A549 (cell line): Measurements from ENCODE around the gene AP3B2. TPM values are rescaled to one million over a fixed set of nuclear protein-coding genes. Genes with fewer than 3 reads are reported as not detected.

Experiments
- ATAC-seq, 2 experiments: fragments of 200-7000 bp in 1 of 2; fragments of >200 bp in 1 of 2; cut with Nextera tagmentation in 1 of 2; cut with Tn5 transposase in 1 of 2; 3 replicates each; pipeline versions ENCODE4 v1.8.0 to v1.9.1; 2018 to 2020; ENCODE audit warnings: mild to moderate bottlenecking in 1 of 2, moderate library complexity in 1 of 2
- CTCF ChIA-PET: fragments of 300-600 bp; sonication (Branson Sonifier 250); formaldehyde crosslinking; extraction: SDS; loops from one replicate; lab custom pipeline; 2021; ENCODE audit warnings: antibody characterized with exemption, inconsistent platforms; lab: Yijun Ruan, JAX
- POLR2A ChIA-PET: fragments of 350-600 bp; formaldehyde crosslinking; extraction: SDS; loops from one replicate; lab custom pipeline; 2021; ENCODE audit warnings: antibody characterized with exemption, inconsistent platforms; lab: Yijun Ruan, JAX
- DNase-seq, 2 experiments: peaks; one replicate each; pipeline versions ENCODE4 v3.0.0 to v3.0.0-alpha.2; 2011 to 2016; ENCODE audit warnings: low read depth in 1 of 2, low spot score in 1 of 2
- FAIRE-seq: peaks from 2 replicates; lab custom pipeline; 2011; peaks lifted over from hg19 to GRCh38; lab: Jason Lieb, UNC
- H3K27ac ChIP-seq, 2 experiments: fragments of >200 bp; sonication (Bioruptor Twin); formaldehyde crosslinking; 3 replicates each; pipeline ENCODE4 v1.5.1; 2016 to 2017
- H3K4me1 ChIP-seq: fragments of >200 bp; sonication (Bioruptor Twin); formaldehyde crosslinking; 3 replicates; pipeline ENCODE4 v1.6.1; 2016
- H3K4me2 ChIP-seq: fragments of >200 bp; sonication (Bioruptor Twin); formaldehyde crosslinking; 3 replicates; pipeline ENCODE4 v1.6.1; 2016
- H3K4me3 ChIP-seq: fragments of >200 bp; sonication (Bioruptor Twin); formaldehyde crosslinking; 3 replicates; pipeline ENCODE4 v1.5.1; 2016
- H3K9me3 ChIP-seq: fragments of >200 bp; sonication (Bioruptor Twin); formaldehyde crosslinking; 3 replicates; pipeline ENCODE4 v1.6.1; 2016
- ATOH8 ChIP-seq: fragments of 250-450 bp; sonication (Bioruptor Pico); IDR thresholded peaks from 2 replicates; pipeline ENCODE4 v1.5.0; 2020; ENCODE audit warnings: low read depth, mild to moderate bottlenecking, moderate library complexity
- BCL3 ChIP-seq: fragments of >200 bp; sonication (Bioruptor Twin); formaldehyde crosslinking; IDR thresholded peaks from 3 replicates; pipeline ENCODE4 v1.6.1; 2016
- CBX2 ChIP-seq: fragments of 200-600 bp; sonication (generic); IDR thresholded peaks from 2 replicates; pipeline ENCODE4 v1.6.1; 2016; ENCODE audit warnings: low read depth, mild to moderate bottlenecking, borderline replicate concordance
- CEBPB ChIP-seq, 2 experiments: fragments of >200 bp in 1 of 2; sonication (Bioruptor Twin) in 1 of 2; formaldehyde crosslinking in 1 of 2; IDR thresholded peaks; 2 replicates each; pipeline ENCODE4 v1.6.1; 2012 to 2016
- CHD2 ChIP-seq: fragments of 150-350 bp; IDR thresholded peaks from 2 replicates; pipeline ENCODE4 v1.6.1; 2014; ENCODE audit warnings: low read length; ENCODE audit not compliant: partially characterized antibody
- CHD4 ChIP-seq: fragments of 200-600 bp; sonication (generic); IDR thresholded peaks from 2 replicates; pipeline ENCODE4 v1.6.1; 2016; ENCODE audit warnings: antibody characterized with exemption, mild to moderate bottlenecking, borderline replicate concordance
- E2F6 ChIP-seq: IDR thresholded peaks from 2 replicates; pipeline ENCODE4 v1.6.1; 2012; ENCODE audit warnings: low read depth, borderline replicate concordance
- EHMT2 ChIP-seq: fragments of 200-600 bp; sonication (generic); IDR thresholded peaks from 2 replicates; pipeline ENCODE4 v1.6.1; 2016; ENCODE audit warnings: antibody characterized with exemption, low read depth, mild to moderate bottlenecking, moderate library complexity
- FOSB ChIP-seq: fragments of 250-450 bp; sonication (Bioruptor Pico); IDR thresholded peaks from 2 replicates; pipeline ENCODE4 v1.5.0; 2020; ENCODE audit warnings: mild to moderate bottlenecking, moderate library complexity
- FOXS1 ChIP-seq: fragments of 250-450 bp; sonication (Bioruptor Pico); IDR thresholded peaks from 2 replicates; pipeline ENCODE4 v1.5.0; 2020; ENCODE audit warnings: mild to moderate bottlenecking, moderate library complexity
- HES2 ChIP-seq: fragments of >200 bp; sonication (Bioruptor Twin); formaldehyde crosslinking; IDR thresholded peaks from 2 replicates; pipeline ENCODE4 v1.6.1; 2016
- HEYL ChIP-seq: fragments of 250-450 bp; sonication (Bioruptor Pico); IDR thresholded peaks from 2 replicates; pipeline ENCODE4 v1.8.0; 2021; ENCODE audit warnings: mild to moderate bottlenecking, moderate library complexity
- HMGXB4 ChIP-seq: fragments of 250-450 bp; sonication (Bioruptor Pico); IDR thresholded peaks from 2 replicates; pipeline ENCODE4 v1.5.0; 2021; ENCODE audit warnings: mild to moderate bottlenecking, moderate library complexity, borderline replicate concordance
- HOXA7 ChIP-seq: fragments of 250-450 bp; sonication (Bioruptor Pico); IDR thresholded peaks from 2 replicates; pipeline ENCODE4 v1.5.0; 2020; ENCODE audit warnings: mild to moderate bottlenecking, moderate library complexity
- HOXB5 ChIP-seq: fragments of 250-450 bp; sonication (Bioruptor Pico); IDR thresholded peaks from 2 replicates; pipeline ENCODE4 v1.5.0; 2020; ENCODE audit warnings: mild to moderate bottlenecking, moderate library complexity
- JUNB ChIP-seq: fragments of >200 bp; sonication (Bioruptor Twin); formaldehyde crosslinking; IDR thresholded peaks from 2 replicates; pipeline ENCODE4 v1.6.1; 2016
- KDM1A ChIP-seq: fragments of 200-600 bp; sonication (generic); IDR thresholded peaks from 2 replicates; pipeline ENCODE4 v1.6.1; 2016; ENCODE audit warnings: low read depth, mild to moderate bottlenecking
- KDM5A ChIP-seq: fragments of 200-600 bp; sonication (generic); IDR thresholded peaks from 2 replicates; pipeline ENCODE4 v1.6.1; 2016; ENCODE audit warnings: antibody characterized with exemption, mild to moderate bottlenecking
- MAFK ChIP-seq: fragments of 450-650 bp; IDR thresholded peaks from 2 replicates; pipeline ENCODE4 v1.6.1; 2014; ENCODE audit not compliant: partially characterized antibody
- MAX ChIP-seq: IDR thresholded peaks from 2 replicates; pipeline ENCODE4 v1.6.1; 2012
- NPAS2 ChIP-seq: fragments of 250-450 bp; sonication (Bioruptor Pico); IDR thresholded peaks from 2 replicates; pipeline ENCODE4 v1.8.0; 2022; ENCODE audit warnings: mild to moderate bottlenecking, moderate library complexity, borderline replicate concordance
- POLR2AphosphoS2 ChIP-seq: conservative IDR thresholded peaks from 2 replicates; pipeline ENCODE4 v1.6.1; 2012; ENCODE audit warnings: low read length, improper control_type of control experiment, inconsistent platforms
- RAD21 ChIP-seq, 2 experiments: fragments of >200 bp in 1 of 2; sonication (Bioruptor Twin) in 1 of 2; formaldehyde crosslinking in 1 of 2; IDR thresholded peaks in 1 of 2; conservative IDR thresholded peaks in 1 of 2; 2 replicates in 1 of 2; 3 replicates in 1 of 2; pipeline ENCODE4 v1.6.1; 2012 to 2018; ENCODE audit warnings: inconsistent platforms in 1 of 2
- RARB ChIP-seq: fragments of 250-450 bp; sonication (Bioruptor Pico); IDR thresholded peaks from 2 replicates; pipeline ENCODE4 v1.8.0; 2021; ENCODE audit warnings: mild to moderate bottlenecking, moderate library complexity
- RCOR1 ChIP-seq: fragments of 150-350 bp; IDR thresholded peaks from 2 replicates; pipeline ENCODE4 v1.6.1; 2014; ENCODE audit warnings: antibody characterized with exemption, low read length, low read depth
- RFX5 ChIP-seq: fragments of 450-650 bp; IDR thresholded peaks from 2 replicates; pipeline ENCODE4 v1.7.1; 2014; ENCODE audit warnings: antibody characterized with exemption, mild to moderate bottlenecking, moderate library complexity
- SMC3 ChIP-seq: fragments of >200 bp; sonication (Bioruptor Twin); formaldehyde crosslinking; IDR thresholded peaks from 3 replicates; pipeline ENCODE4 v1.6.1; 2018; ENCODE audit warnings: inconsistent platforms
- SREBF2 ChIP-seq: fragments of 450-650 bp; IDR thresholded peaks from 2 replicates; pipeline ENCODE4 v1.6.1; 2014; ENCODE audit warnings: mild to moderate bottlenecking, moderate library complexity
- TFCP2L1 ChIP-seq: fragments of 250-450 bp; sonication (Bioruptor Pico); IDR thresholded peaks from 2 replicates; pipeline ENCODE4 v1.5.0; 2021; ENCODE audit warnings: mild to moderate bottlenecking
- TP53 ChIP-seq: fragments of 250-450 bp; sonication (Bioruptor Pico); IDR thresholded peaks from 2 replicates; pipeline ENCODE4 v1.5.0; 2021; ENCODE audit warnings: mild to moderate bottlenecking, moderate library complexity
- ZC3H11A ChIP-seq: fragments of 450-650 bp; IDR thresholded peaks from 2 replicates; pipeline ENCODE4 v1.6.1; 2014; ENCODE audit warnings: antibody characterized with exemption, mild to moderate bottlenecking
- ZFP36 ChIP-seq: fragments of 450-650 bp; IDR thresholded peaks from 2 replicates; pipeline ENCODE4 v1.6.1; 2014; ENCODE audit warnings: borderline replicate concordance; ENCODE audit not compliant: partially characterized antibody
- ZNF302 ChIP-seq: fragments of 250-450 bp; sonication (Bioruptor Pico); IDR thresholded peaks from 2 replicates; pipeline ENCODE4 v1.9.0; 2021; ENCODE audit warnings: inconsistent platforms, mild to moderate bottlenecking, moderate library complexity
- WGBS: methylation state at CpG from one replicate; pipeline ENCODE4 v1.1.6; 2017; ENCODE audit errors: missing lambda C conversion rate; 5-methylcytosine and 5-hydroxymethylcytosine counted together
- polyA plus RNA-seq, 4 experiments: library from polyadenylated mRNA; depleted of rRNA in 3 of 4; stranded (reverse); fragments of >200 nt; fragmentation: RNase III in 1 of 4; extraction: RNeasy Plus Mini Kit Qiagen cat#74134 plus additional on column Dnase treatment in 1 of 4; gene quantifications; 2 replicates in 3 of 4; 3 replicates in 1 of 4; pipeline ENCODE4 v1.2.3, GENCODE V29; 2011 to 2017

AP3B2 gene
- polyA plus RNA-seq, 2 of the 4 experiments (the other 2 are of a cell fraction), result 0.32 to 0.68 TPM

GRCh38 chr15:82677720-82678323, 31.9 kb downstream of the AP3B2 start:
- Histone ChIP-seq H3K9me3 (no peaks in the 10 kb centered on the region), H3K4me1 (peaks cover 5% of the 10 kb centered on the region; the same call in 1 of the 3 replicates), H3K4me2 (no peak overlapping the region), H3K4me3 (no peak overlapping the region), H3K27ac (no peak overlapping the region)
- ChIA-PET CTCF (no interaction called here), POLR2A (no interaction called here)
- TF ChIP-seq CHD4 (no peak), NPAS2 (CRISPR knock-in tag) (no peak), ZFP36 (no peak), HEYL (no peak), KDM1A (no peak), TP53 (no peak), RARB (CRISPR knock-in tag) (no peak), FOSB (no peak), HMGXB4 (CRISPR knock-in tag) (no peak), TFCP2L1 (CRISPR knock-in tag) (no peak), ZC3H11A (no peak), CEBPB (IDR thresholded peaks at IDR 0.05) (no peak), KDM5A (no peak), HOXA7 (CRISPR knock-in tag) (no peak), SREBF2 (no peak), SMC3 (no peak), MAFK (no peak), MAX (no peak), ZNF302 (CRISPR knock-in tag) (no peak), CHD2 (no peak)
- FAIRE-seq (no peak), ATAC-seq (no peak), DNase-seq (no peak)
- WGBS, result 46% methylated on average over 7 of the region's 7 CpGs

- FAIRE-seq (no peak), ATAC-seq (no peak), DNase-seq (no peak)
- ChIA-PET CTCF (no interaction called here), POLR2A (no interaction called here)
- H3K9me3 ChIP-seq, result no peaks in the 10 kb centered on the region
- no peak overlapping the region for H3K4me2 ChIP-seq
- H3K27ac ChIP-seq, result no peak overlapping the region
- no peaks in the 10 kb centered on the region for H3K4me1 ChIP-seq
- no peak overlapping the region for H3K4me3 ChIP-seq
- WGBS, result 6% methylated on average over 2 of the region's 2 CpGs
- no peak for TF ChIP-seq FOXS1 (CRISPR knock-in tag)
- TF ChIP-seq RFX5, result no peak
- no peak for TF ChIP-seq HES2
- TF ChIP-seq ZFP36, result no peak
- no peak for TF ChIP-seq CBX2
- no peak for TF ChIP-seq RAD21 (conservative IDR thresholded peaks at IDR 0.05 in 1 of 2, IDR thresholded peaks at IDR 0.05 in 1 of 2)
- no peak for TF ChIP-seq CHD2
- no peak for TF ChIP-seq EHMT2
- TF ChIP-seq ATOH8, result no peak
- TF ChIP-seq HOXB5 (CRISPR knock-in tag), result no peak
- TF ChIP-seq POLR2AphosphoS2, result no peak
- TF ChIP-seq HOXA7 (CRISPR knock-in tag), result no peak
- no peak for TF ChIP-seq JUNB
- TF ChIP-seq BCL3, result no peak
- TF ChIP-seq KDM5A, result no peak
- no peak for TF ChIP-seq E2F6
- no peak for TF ChIP-seq RCOR1
- TF ChIP-seq TP53, result no peak
Measured at GRCh38 chr15:82674873-82675272, 34.8 kb downstream of the AP3B2 start.
